HTR-8/SVneo (cell line): ENCODE results near the gene C1QBP.

Source experiments
- DNase-seq: peaks from one replicate; pipeline ENCODE4 v3.0.0; 2011; ENCODE audit warnings: low spot score, mixed read lengths; ENCODE audit not compliant: insufficient read length
- FAIRE-seq: peaks from 2 replicates; lab custom pipeline; 2011; peaks lifted over from hg19 to GRCh38; lab: Jason Lieb, UNC

The C1QBP gene

GRCh38 chr17:5391678-5392077 lies 47.3 kb downstream of the C1QBP start:
- FAIRE-seq = no peak
- DNase-seq = no peak
